ENCODE results near the gene EIF4G1.

DNA sequence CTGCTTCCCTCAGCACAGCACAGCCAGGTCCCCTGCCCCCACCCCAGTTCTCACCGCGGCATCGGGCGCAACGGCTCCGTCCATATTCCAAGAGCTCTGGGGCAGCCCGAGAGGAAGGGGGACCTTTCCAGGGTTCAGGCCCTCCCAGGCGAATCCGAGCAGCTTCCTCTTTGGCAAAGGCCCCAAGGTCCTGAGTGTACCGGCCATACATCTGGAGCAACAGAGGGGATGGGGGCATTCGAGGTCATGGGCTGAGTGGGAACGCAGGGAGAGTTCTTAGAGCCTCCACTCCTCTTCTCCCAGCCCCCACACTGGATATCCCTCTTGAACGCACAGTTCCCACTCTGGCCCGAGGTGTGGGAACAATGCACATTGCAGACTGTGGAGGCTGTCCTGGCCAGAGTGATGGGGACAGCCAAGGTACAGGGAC is 44.5 kb downstream of the EIF4G1 start:
- TF ChIP-seq POLR2A (IDR thresholded peaks at IDR 0.05) (no peak), EP300 (IDR thresholded peaks at IDR 0.05) (no peak)

Data from gastroesophageal sphincter (tissue), 2 donors.